Gastrocnemius medialis (tissue), 4 donors: Measurements from ENCODE around the gene GLIPR1. TPM values are rescaled to one million over a fixed set of nuclear protein-coding genes. Genes with fewer than 3 reads are reported as not detected.

Source experiments
- ATAC-seq, 2 donors: fragments of 150-250 bp; one replicate each; pipeline ENCODE4 v1.9.1; 2016
- DNase-seq, 2 donors: peaks; one replicate each; pipeline ENCODE4 v3.0.0-alpha.2; 2019
- H3K27ac ChIP-seq, 4 donors: fragments of 200-600 bp; sonication (generic); 1 replicate in 1 of 4; 2 replicates in 3 of 4; pipeline ENCODE4 v1.5.1; 2016 to 2018; ENCODE audit warnings: mild to moderate bottlenecking in 2 of 4, moderate library complexity in 1 of 4
- H3K27me3 ChIP-seq, 3 donors: fragments of 200-600 bp; sonication (generic) in 2 of 3; 1 replicate in 1 of 3; 2 replicates in 2 of 3; pipeline versions ENCODE4 v1.5.1 to v1.6.0; 2016 to 2019; ENCODE audit warnings: mild to moderate bottlenecking in 1 of 3, moderate library complexity in 1 of 3
- H3K36me3 ChIP-seq, 2 donors: fragments of 200-600 bp; sonication (generic) in 1 of 2; one replicate each; pipeline ENCODE4 v1.5.1; 2017 to 2018
- H3K4me1 ChIP-seq, 2 donors: fragments of 200-600 bp; sonication (generic) in 1 of 2; one replicate each; pipeline ENCODE4 v1.5.1; 2016 to 2017; ENCODE audit warnings: mild to moderate bottlenecking in 2 of 2
- H3K4me3 ChIP-seq, 4 donors: fragments of 200-600 bp; sonication (generic) in 3 of 4; 1 replicate in 1 of 4; 2 replicates in 3 of 4; pipeline ENCODE4 v1.5.1; 2016 to 2019; ENCODE audit warnings: mild to moderate bottlenecking in 2 of 4
- H3K9me3 ChIP-seq, 3 donors: fragments of 200-600 bp; sonication (generic) in 2 of 3; 1 replicate in 1 of 3; 2 replicates in 2 of 3; pipeline ENCODE4 v1.5.1; 2016 to 2019
- POLR2A ChIP-seq, 2 donors: fragments of 450-650 bp; IDR thresholded peaks; one replicate each; pipeline ENCODE4 v1.6.1; 2017; ENCODE audit warnings: antibody characterized with exemption in 2 of 2, mild to moderate bottlenecking in 2 of 2, moderate library complexity in 2 of 2
- in situ Hi-C, 4 donors: fragments of 200-750 bp; cut with MboI; loops; one replicate each; pipeline versions ENCODE4 v1.15.0 to v1.8.0; 2017; ENCODE audit warnings: low sequenced_read_pairs in 4 of 4
- intact Hi-C: fragments of 100-400 bp; cut with DNase I; formaldehyde crosslinking; loops from one replicate; pipeline ENCODE4 v1.15.1; 2023; ENCODE audit warnings: low total_unique reads
- total RNA-seq, 4 donors: library from RNA; depleted of rRNA; stranded (reverse); fragments of >200 nt; gene quantifications; one replicate each; pipeline versions ENCODE4 v1.1.0 to v1.2.3, GENCODE V29; 2016
- TF ChIP-seq, protein P1 (sequence below), 5 experiments: fragments of 450-650 bp in 3 of 5; fragments of 200-600 bp in 2 of 5; sonication (generic) in 2 of 5; IDR thresholded peaks in 4 of 5; conservative IDR thresholded peaks in 1 of 5; 1 replicate in 4 of 5; 2 replicates in 1 of 5; pipeline ENCODE4 v1.5.1; 2016 to 2019; ENCODE audit warnings: antibody characterized with exemption in 5 of 5, mild to moderate bottlenecking in 3 of 5, moderate library complexity in 3 of 5

The GLIPR1 gene
- total RNA-seq, 4 donors from 2014 or later = 1.1 to 5.6 (median 2.8) TPM

- intact Hi-C loops = no loop called here
- H3K9me3 ChIP-seq = no peaks in the 10 kb centered on the region
- DNase-seq (no peak), ATAC-seq (no peak)
- in situ Hi-C loops = loop anchor here in 2 of 4 donors (25.0 kb wide), 2 partner anchors 504 to 829 kb away; partner anchors contain the start of gene PHLDA1 (in 1 of the 2)
- TF ChIP-seq, protein P1, sequence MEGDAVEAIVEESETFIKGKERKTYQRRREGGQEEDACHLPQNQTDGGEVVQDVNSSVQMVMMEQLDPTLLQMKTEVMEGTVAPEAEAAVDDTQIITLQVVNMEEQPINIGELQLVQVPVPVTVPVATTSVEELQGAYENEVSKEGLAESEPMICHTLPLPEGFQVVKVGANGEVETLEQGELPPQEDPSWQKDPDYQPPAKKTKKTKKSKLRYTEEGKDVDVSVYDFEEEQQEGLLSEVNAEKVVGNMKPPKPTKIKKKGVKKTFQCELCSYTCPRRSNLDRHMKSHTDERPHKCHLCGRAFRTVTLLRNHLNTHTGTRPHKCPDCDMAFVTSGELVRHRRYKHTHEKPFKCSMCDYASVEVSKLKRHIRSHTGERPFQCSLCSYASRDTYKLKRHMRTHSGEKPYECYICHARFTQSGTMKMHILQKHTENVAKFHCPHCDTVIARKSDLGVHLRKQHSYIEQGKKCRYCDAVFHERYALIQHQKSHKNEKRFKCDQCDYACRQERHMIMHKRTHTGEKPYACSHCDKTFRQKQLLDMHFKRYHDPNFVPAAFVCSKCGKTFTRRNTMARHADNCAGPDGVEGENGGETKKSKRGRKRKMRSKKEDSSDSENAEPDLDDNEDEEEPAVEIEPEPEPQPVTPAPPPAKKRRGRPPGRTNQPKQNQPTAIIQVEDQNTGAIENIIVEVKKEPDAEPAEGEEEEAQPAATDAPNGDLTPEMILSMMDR (IDR thresholded peaks at IDR 0.05 in 4 of 5, conservative IDR thresholded peaks at IDR 0.05 in 1 of 5) = no peak
- TF ChIP-seq POLR2A (IDR thresholded peaks at IDR 0.05) = no peak
- no peaks in the 10 kb centered on the region for H3K4me1 ChIP-seq
- no peaks in the 10 kb centered on the region for H3K36me3 ChIP-seq
- H3K27ac ChIP-seq = no peak overlapping the region
- H3K4me3 ChIP-seq = no peak overlapping the region
- H3K27me3 ChIP-seq = no peaks in the 10 kb centered on the region
Measured at GRCh38 chr12:75533239-75533638, 52.7 kb downstream of the GLIPR1 start.

GRCh38 chr12:75539889-75540288 lies 59.3 kb downstream of the GLIPR1 start:
- no peaks in the 10 kb centered on the region for H3K36me3 ChIP-seq
- in situ Hi-C loops (loop anchor here in 2 of 4 donors (25.0 kb wide), 2 partner anchors 497 to 822 kb away; partner anchors contain the start of gene PHLDA1 (in 1 of the 2)), intact Hi-C loops (no loop called here)
- H3K4me1 ChIP-seq = no peaks in the 10 kb centered on the region
- DNase-seq (no peak), ATAC-seq (no peak)
- H3K4me3 ChIP-seq = no peak overlapping the region
- no peak overlapping the region for H3K27ac ChIP-seq
- H3K9me3 ChIP-seq = no peaks in the 10 kb centered on the region
- TF ChIP-seq, protein P1 (IDR thresholded peaks at IDR 0.05 in 4 of 5, conservative IDR thresholded peaks at IDR 0.05 in 1 of 5) = no peak
- no peak for TF ChIP-seq POLR2A (IDR thresholded peaks at IDR 0.05)
- no peaks in the 10 kb centered on the region for H3K27me3 ChIP-seq

GRCh38 chr12:75542942-75543341 lies 62.4 kb downstream of the GLIPR1 start:
- no peak overlapping the region for H3K27ac ChIP-seq
- in situ Hi-C loops (loop anchor here in 2 of 4 donors (25.0 kb wide), 2 partner anchors 494 to 819 kb away; partner anchors contain the start of gene PHLDA1 (in 1 of the 2)), intact Hi-C loops (no loop called here)
- H3K4me1 ChIP-seq = no peaks in the 10 kb centered on the region
- no peak for TF ChIP-seq POLR2A (IDR thresholded peaks at IDR 0.05)
- TF ChIP-seq, protein P1 (IDR thresholded peaks at IDR 0.05 in 4 of 5, conservative IDR thresholded peaks at IDR 0.05 in 1 of 5) = no peak
- no peaks in the 10 kb centered on the region for H3K27me3 ChIP-seq
- DNase-seq (no peak), ATAC-seq (no peak)
- H3K9me3 ChIP-seq = no peaks in the 10 kb centered on the region
- no peak overlapping the region for H3K4me3 ChIP-seq
- no peaks in the 10 kb centered on the region for H3K36me3 ChIP-seq

- H3K27me3 ChIP-seq = no peaks in the 10 kb centered on the region
- DNase-seq (no peak), ATAC-seq (no peak)
- no peak overlapping the region for H3K27ac ChIP-seq
- in situ Hi-C loops (loop anchor here in 2 of 4 donors (25.0 kb wide), 2 partner anchors 494 to 819 kb away; partner anchors contain the start of gene PHLDA1 (in 1 of the 2)), intact Hi-C loops (no loop called here)
- H3K4me1 ChIP-seq = no peaks in the 10 kb centered on the region
- H3K36me3 ChIP-seq = no peaks in the 10 kb centered on the region
- H3K4me3 ChIP-seq = no peak overlapping the region
- no peaks in the 10 kb centered on the region for H3K9me3 ChIP-seq
- no peak for TF ChIP-seq POLR2A (IDR thresholded peaks at IDR 0.05)
- TF ChIP-seq, protein P1 (IDR thresholded peaks at IDR 0.05 in 4 of 5, conservative IDR thresholded peaks at IDR 0.05 in 1 of 5) = no peak
Measured at GRCh38 chr12:75543529-75543928, 63.0 kb downstream of the GLIPR1 start.

DNA sequence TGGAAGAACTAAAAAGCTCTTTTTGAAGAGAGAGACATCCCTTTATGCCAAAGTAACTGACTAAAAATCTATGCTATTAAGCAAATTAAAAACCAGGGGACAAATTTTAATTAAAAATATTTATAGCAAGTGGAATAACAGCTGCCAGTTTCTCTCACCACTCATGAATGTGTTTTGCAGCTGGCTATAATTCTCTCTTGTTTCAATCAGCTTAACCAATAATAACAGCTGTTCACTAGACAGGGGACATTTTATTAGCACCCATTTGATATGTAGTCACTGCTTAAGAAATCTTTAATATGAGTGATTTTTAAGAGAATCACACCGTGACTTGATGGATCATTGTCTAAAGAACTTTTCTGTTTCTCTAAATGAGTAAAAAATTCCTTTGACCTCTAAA lies 65.1 kb downstream of the GLIPR1 start:
- H3K27ac ChIP-seq = no peak overlapping the region
- no peak overlapping the region for H3K4me3 ChIP-seq
- H3K9me3 ChIP-seq = no peaks in the 10 kb centered on the region
- intact Hi-C loops (no loop called here), in situ Hi-C loops (loop anchor here in 2 of 4 donors (25.0 kb wide), 2 partner anchors 492 to 817 kb away; partner anchors contain the start of gene PHLDA1 (in 1 of the 2))
- no peak for ATAC-seq
- no peaks in the 10 kb centered on the region for H3K36me3 ChIP-seq
- DNase-seq = no peak
- H3K4me1 ChIP-seq = peaks cover 0 to 3% of the 10 kb centered on the region in 2 donors
- H3K27me3 ChIP-seq = no peaks in the 10 kb centered on the region
- TF ChIP-seq, protein P1 (IDR thresholded peaks at IDR 0.05 in 4 of 5, conservative IDR thresholded peaks at IDR 0.05 in 1 of 5) = no peak
- no peak for TF ChIP-seq POLR2A (IDR thresholded peaks at IDR 0.05)
